Measurements from ENCODE around the gene STRN4.
"Not testable (repeated sequence)": the region's sequence is repeated elsewhere in the genome, so short reads cannot be mapped to it uniquely, and the experiment has no call there.

STRN4 gene

DNA sequence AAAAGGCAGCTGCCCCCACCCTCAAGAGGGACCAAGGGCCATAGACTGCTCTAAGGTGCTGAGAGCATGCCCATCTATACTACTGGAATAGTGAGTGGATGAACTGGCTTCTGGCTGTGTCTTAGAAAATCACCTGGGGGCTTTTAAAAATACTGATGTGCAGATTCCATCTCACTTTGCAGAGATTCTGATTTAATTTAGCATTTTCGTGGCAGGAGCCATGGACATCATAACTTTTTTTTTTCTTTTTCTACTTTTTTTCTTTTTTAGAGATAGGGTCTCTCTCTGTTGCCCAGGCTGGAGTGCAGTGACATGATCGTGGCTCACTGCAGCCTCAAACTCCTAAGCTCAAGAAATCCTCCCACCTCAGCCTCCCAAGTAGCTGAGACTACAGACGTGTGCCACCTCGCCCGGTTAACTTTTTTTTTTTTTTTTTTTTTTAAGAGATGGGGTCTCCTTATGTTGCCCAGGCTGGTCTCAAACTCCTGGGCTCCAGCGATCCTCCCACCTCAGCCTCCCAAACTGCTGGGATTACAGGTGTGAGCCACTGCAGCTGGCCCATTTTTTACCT, 33.4 kb downstream of the STRN4 start:
- not testable (repeated sequence) for DNase-seq (ENCODE audit: low spot score)

DNA sequence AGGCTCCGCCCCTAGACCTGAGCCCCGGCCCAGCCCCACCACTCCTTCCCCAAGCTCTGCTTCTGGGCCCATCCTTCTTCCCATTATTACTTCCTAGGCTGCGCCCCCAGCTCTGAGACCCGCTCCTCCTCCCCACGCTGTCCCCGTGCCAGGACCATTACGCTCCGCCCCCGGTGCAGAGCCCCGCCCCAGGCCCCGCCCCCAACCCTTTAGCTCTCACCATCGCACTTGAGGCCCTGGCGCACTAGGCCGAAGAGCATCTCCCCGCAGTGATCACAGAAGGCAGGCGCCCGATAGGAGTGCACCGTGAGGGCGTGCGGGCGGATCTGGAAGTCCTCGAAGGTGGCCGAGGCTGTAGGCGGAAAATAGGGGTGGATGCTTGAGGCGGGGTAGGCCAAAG, 35.6 kb downstream of the STRN4 start:
- no peak for DNase-seq (ENCODE audit: low spot score)

DNA sequence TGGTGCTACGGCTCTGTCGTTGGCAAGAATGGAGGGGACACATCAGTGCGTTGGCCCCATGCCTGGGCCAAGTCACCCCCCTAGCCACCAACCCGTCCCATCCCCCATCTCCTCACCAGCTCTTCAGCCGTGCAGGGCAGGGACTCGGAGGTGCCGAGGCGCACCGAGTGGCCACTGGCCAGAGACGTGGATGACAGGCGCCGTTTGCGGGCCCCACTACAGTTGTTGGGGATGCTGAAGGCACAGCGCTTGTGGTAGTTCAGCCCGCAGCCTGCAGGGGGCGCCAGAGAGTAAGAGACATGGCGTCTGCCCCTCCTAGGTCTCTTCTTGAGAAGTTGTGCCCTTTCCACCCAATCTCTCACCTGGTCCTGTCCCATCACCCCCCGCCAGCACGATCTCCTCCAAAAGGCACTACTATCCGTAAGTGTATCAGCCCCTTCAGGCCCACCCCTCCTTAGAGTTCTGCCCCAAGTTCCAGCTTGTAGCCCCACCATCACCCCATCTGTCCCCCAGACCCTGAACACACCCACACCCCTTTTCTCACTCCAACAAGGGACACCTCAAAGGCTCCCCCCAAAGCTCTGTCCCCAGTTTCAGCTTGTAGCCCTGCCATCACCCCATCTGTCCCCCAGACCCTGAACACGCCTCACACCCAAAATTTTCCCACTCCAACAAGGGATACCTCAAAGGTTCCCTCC, 41.7 kb downstream of the STRN4 start:
- DNase-seq (ENCODE audit: low spot score), result no peak

GRCh38 chr19:46700704-46701103, 45.5 kb downstream of the STRN4 start:
- no peak for DNase-seq (ENCODE audit: low spot score)

- no peak for DNase-seq (ENCODE audit: low spot score)
Measured at GRCh38 chr19:46698395-46699321, 47.6 kb downstream of the STRN4 start.

DNA sequence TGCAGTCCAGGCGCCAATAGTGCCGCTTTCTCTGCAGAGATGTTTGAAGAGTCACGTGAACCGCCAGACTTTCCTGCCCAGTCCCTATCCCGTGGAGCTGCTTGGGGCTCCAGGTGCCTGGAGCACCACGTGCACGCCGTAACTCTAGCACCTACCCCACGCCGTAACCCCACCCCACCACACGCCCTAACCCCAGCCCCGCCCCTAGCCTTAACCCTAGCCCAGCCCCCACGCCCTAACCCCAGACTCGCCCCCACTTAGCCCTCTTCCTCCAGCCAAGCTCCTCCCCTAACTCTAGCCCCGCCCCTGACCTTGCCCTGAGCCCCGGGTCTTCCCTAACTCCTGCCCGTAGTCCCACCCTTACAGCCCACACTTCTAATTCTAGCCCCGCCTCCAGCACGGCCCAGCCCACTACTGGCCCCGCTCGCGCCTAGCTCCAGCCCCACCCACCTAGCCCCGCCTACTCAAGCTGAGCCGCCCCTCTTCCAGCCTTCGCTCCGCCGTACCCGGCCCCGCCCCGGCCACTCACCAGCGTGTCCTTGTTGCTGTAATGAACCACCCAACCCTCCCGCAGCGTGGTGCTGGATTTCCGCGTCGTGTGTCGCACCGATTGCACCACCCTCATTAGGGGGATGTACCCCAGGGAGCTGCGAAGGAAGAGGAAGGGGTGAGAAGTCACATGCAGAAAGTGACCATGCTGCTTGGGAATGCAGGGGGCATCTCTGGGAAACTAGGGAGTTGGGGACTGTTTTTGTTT, 48.9 kb downstream of the STRN4 start:
- DNase-seq (ENCODE audit: low spot score), result no peak

DNA sequence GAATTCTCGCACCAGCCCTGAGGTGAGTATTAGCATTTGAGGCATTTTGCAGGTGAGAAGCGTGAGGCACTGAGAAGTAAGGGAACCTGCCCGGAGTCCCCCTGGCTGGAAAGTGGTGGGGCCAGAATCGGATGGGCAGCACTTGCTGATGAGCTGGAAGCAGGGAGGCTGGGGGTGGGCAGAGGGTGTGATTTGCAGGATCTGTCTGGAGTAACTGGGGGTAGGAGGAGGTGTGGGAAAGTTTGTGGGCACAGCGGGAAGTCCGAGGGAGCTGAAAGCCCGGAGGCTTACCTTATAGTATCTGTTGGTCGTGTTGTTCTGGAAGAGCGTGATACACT, 49.4 kb downstream of the STRN4 start:
- DNase-seq (ENCODE audit: low spot score), result no peak

DNA sequence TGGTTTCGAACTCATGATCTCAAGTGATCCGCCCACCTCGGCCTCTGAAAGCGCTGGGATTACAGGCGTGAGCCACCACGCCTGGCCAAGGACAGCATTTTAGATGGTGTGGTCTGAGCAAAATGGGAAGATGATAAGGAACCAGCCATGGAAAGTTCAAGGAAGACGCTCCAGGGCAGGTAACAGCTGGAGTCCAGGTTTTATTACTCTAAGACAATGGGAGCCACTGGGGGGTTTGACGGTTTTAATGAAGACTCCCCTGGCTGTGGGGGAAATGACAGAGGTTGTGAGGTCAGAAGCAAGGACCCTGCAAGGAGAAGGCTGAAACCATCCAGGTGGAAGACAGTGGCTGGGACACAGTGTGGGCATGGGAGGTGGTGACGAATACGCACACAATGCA, 50.2 kb downstream of the STRN4 start:
- DNase-seq (ENCODE audit: low spot score), result no peak

- DNase-seq (ENCODE audit: low spot score), result no peak
Measured at GRCh38 chr19:46693760-46694159, 52.5 kb downstream of the STRN4 start.

DNA sequence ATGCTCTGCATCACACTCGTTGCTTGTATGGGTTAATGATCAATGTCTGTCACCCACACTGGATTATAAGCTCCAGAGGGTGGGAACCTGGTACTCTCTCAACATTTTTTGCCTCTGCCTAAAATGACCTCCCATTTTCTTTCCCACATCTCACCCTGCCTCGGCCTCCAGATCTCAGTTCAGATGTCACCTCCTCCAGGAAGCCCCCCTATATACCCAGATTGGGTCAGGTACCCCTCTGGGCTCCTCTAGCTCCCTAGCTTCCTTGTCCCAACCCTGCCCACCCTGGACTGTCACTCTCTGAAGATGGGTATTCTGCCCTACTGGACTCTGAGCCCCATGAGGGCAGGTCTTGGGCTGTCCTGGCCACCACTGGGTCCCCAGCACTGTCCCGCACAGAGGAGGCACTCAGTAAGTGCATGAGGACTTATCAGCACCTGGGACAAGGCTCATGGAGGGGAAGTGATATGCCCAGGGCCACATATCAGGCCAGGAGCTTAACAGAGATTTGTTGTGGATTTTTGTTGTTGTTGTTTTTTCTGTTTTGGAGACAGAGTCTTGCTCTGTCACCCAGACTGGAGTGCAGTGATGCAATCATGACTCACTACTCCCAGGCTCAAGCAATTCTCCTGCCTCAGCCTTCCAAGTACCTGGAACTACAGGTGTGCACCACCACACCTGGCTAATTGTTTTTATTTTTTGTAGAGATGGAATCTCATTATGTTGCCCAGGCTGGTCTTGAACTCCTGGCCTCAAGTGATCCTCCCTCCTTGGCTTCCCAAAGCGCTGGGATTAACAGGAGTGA, 53.1 kb downstream of the STRN4 start:
- DNase-seq (ENCODE audit: low spot score), result peak; percentile 25

GRCh38 chr19:46691948-46692347, 54.3 kb downstream of the STRN4 start:
- no peak for DNase-seq (ENCODE audit: low spot score)

- peak; percentile 37 for DNase-seq (ENCODE audit: low spot score)
Measured at GRCh38 chr19:46691104-46691503, 55.1 kb downstream of the STRN4 start.

- no peak for DNase-seq (ENCODE audit: low spot score)
Measured at GRCh38 chr19:46689358-46689757, 56.9 kb downstream of the STRN4 start.

DNA sequence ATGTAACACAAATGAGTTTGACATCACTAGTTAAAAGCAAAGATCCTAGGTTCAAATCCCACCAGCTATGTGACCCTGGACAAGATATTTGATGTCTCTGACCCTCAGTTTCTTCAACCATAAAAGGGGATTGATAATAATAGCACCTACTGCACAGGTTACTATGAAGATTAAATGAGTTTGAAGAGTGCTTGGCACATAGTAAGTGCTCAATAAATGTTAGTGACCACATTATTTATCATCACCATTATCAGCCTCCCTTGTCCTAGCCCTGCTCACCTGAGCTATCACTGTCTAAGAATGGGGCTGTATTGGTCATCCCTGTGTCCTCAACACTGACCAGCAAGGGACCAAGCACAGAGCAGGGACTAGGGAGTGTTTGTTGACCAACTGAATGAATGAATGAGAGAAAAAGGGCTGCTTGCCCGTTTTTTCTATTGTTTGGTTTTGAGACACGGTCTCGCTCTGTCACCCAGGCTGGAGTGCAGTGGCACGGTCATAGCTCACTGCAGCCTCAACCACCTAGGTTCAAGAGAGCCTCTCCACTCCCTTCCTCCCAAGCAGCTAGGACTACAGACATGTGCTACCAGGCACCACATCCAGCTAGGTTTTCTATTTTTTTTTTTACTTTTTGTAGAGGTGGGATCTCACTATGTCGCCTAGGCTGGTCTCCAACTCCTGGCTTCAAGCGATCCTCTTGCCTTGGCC, 58.7 kb downstream of the STRN4 start:
- DNase-seq (ENCODE audit: low spot score), result no peak

GRCh38 chr19:46685189-46685588, 61.1 kb downstream of the STRN4 start:
- no peak for DNase-seq (ENCODE audit: low spot score)

DNA sequence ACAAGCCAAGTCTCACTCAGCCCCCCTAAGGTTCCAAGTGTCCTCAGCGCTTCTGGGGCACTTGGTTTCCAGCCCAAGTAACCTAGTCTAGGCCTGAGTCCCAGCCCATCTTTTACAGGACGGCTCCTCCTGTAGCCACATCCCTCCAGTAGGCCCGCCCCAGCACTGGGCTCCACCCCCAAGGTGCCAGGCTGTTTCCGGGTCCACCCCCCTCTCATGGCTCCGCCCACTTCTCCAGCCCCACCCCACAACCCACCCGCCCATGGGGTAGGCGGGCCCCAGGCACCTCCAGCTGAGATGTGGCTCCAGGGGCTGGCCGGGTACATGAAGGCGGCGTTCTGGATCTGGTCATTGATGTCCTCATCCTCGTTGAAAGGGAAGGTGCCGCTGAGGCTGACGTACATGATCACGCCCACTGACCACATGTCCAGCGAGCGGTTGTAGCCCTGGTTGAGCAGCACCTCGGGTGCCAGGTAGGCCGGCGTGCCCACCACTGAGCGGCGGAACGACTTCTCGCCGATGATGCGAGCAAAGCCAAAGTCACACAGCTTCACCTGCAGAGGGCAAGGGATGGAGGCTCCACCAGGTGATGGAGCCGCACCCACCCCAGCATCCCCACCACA, 68.0 kb downstream of the STRN4 start:
- DNase-seq (ENCODE audit: low spot score), result no peak

- no peak for DNase-seq (ENCODE audit: low spot score)
Measured at GRCh38 chr19:46674416-46675178, 71.7 kb downstream of the STRN4 start.

DNA sequence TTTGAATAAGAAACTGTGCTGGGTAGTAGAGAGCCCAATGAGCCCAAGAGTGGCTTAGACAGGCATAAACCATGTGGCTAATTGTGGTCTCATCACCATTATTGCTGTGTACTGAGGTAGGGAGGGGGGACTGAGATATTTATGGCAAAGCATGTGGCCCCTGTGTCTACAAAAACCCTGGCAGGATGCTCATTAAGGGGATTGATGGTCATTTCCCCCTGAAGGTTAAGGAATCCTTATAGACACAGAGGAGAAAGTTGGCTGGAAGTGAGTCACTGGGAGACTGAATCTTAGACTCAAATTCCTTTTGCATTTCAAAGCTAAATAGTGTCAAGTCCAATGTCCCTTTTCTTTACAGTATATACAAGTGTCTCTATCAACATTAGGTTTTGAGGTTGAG, 75.4 kb downstream of the STRN4 start:
- DNase-seq (ENCODE audit: low spot score), result peak; percentile 28
